ENCODE results near the gene DNAI1.

DNA sequence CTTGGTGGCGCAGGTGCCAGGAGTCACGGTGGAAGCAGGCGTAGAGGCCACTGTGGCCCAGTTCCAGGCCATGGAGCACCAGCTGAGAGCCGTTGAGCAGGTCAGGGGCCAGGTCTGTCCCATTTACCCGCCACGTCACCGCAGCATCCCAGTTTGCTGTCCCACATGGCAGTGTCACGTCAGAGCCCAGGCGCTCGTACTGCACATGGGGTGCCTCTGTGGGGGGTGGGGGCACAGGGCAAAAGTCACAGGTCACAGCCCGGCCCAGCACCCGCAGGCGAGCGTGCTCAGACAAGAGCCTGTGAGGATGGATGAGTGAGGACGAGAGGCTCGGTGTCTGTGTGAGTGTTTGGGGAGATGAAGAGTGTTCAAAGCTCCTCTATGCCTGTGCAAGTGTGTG is 106.0 kb downstream of the DNAI1 start:
- TF ChIP-seq POLR2AphosphoS5 (IDR thresholded peaks at IDR 0.05; ENCODE audit: low read depth, low read length) (no peak), CTCF (IDR thresholded peaks at IDR 0.05) (no peak), SIN3A (IDR thresholded peaks at IDR 0.05; ENCODE audit: borderline replicate concordance, insufficient read depth, low read depth, low read length) (no peak), REST (IDR thresholded peaks at IDR 0.05; ENCODE audit: insufficient read depth in 1 of 2, low read depth in 2 of 2, low read length in 1 of 2) (no peak)
